ENCODE measurements around the gene PRKAR1B. TPM values are rescaled to one million over a fixed set of nuclear protein-coding genes. Genes with fewer than 3 reads are reported as not detected.

The PRKAR1B gene
- total RNA-seq, 1 experiment from 2014 or later, result 51.7 TPM

GRCh38 chr7:595621-596010 lies 131.5 kb downstream of the PRKAR1B start:
- H3K4me3 ChIP-seq, result no peak overlapping the region
- H4K20me1 ChIP-seq (ENCODE audit: insufficient read depth), result 0 out of 2 replicates have a peak, but pooled peaks cover 7% of the 10 kb centered on the region
- ChIA-PET POLR2A (ENCODE audit: unreplicated experiment) (no interaction called here), CTCF (interaction anchor here (0.6 kb wide), 1 partner anchor 110 kb away, joined by 8 read pairs; no protein-coding TSS in a partner anchor)
- no peaks in the 10 kb centered on the region for H3K79me2 ChIP-seq (ENCODE audit: low read depth)
- no peaks in the 10 kb centered on the region for H3K27me3 ChIP-seq (ENCODE audit: insufficient read depth, low read depth)
- no peaks in the 10 kb centered on the region for H3K4me1 ChIP-seq (replicated peaks; ENCODE audit: insufficient read depth)
- no peak for DNase-seq
- H3K36me3 ChIP-seq (ENCODE audit: low read depth), result 0 out of 2 replicates have a peak, but pooled peaks cover 3% of the 10 kb centered on the region
- TF ChIP-seq CTCF (conservative IDR thresholded peaks at IDR 0.05), result no peak
- no peak for TF ChIP-seq EZH2 (IDR thresholded peaks at IDR 0.05; ENCODE audit: low read depth)
- H3K9me2 ChIP-seq (ENCODE audit: insufficient read depth), result no peaks in the 10 kb centered on the region
- H3F3A ChIP-seq (ENCODE audit: insufficient read depth, low read depth), result no peaks in the 10 kb centered on the region
- no peak overlapping the region for H3K4me2 ChIP-seq
- no peaks in the 10 kb centered on the region for H3K9me3 ChIP-seq (ENCODE audit: insufficient read depth, low read depth)
- no peak overlapping the region for H2AFZ ChIP-seq
- intact Hi-C loops (cut with micrococcal nuclease; ENCODE audit: unreplicated experiment), result no loop called here
- no TSS peak for BruUV-seq (replicated peaks)
- H3K27ac ChIP-seq, result no peak overlapping the region

- CTCF ChIA-PET, result interaction anchor here (0.6 kb wide), 1 partner anchor 110 kb away, joined by 8 read pairs; no protein-coding TSS in a partner anchor
- intact Hi-C loops (cut with micrococcal nuclease; ENCODE audit: unreplicated experiment), result no loop called here
- H3K27ac ChIP-seq, result no peak overlapping the region
- H3K27me3 ChIP-seq (ENCODE audit: insufficient read depth, low read depth), result no peaks in the 10 kb centered on the region
- 0 out of 2 replicates have a peak, but pooled peaks cover 3% of the 10 kb centered on the region for H3K36me3 ChIP-seq (ENCODE audit: low read depth)
- no peaks in the 10 kb centered on the region for H3F3A ChIP-seq (ENCODE audit: insufficient read depth, low read depth)
- TF ChIP-seq CTCF (conservative IDR thresholded peaks at IDR 0.05) (no peak), EZH2 (IDR thresholded peaks at IDR 0.05; ENCODE audit: low read depth) (no peak)
- no peaks in the 10 kb centered on the region for H3K79me2 ChIP-seq (ENCODE audit: low read depth)
- no peaks in the 10 kb centered on the region for H3K9me2 ChIP-seq (ENCODE audit: insufficient read depth)
- no peak overlapping the region for H3K4me3 ChIP-seq
- no peaks in the 10 kb centered on the region for H3K9me3 ChIP-seq (ENCODE audit: insufficient read depth, low read depth)
- no peak overlapping the region for H3K4me2 ChIP-seq
- POLR2A ChIA-PET (ENCODE audit: unreplicated experiment), result no interaction called here
- H3K4me1 ChIP-seq (replicated peaks; ENCODE audit: insufficient read depth), result no peaks in the 10 kb centered on the region
- no peak overlapping the region for H2AFZ ChIP-seq
- DNase-seq, result no peak
- no TSS peak for BruUV-seq (replicated peaks)
- 0 out of 2 replicates have a peak, but pooled peaks cover 7% of the 10 kb centered on the region for H4K20me1 ChIP-seq (ENCODE audit: insufficient read depth)
Measured at GRCh38 chr7:594920-595620, 132.0 kb downstream of the PRKAR1B start.

- H3K4me3 ChIP-seq, result no peak overlapping the region
- H3K79me2 ChIP-seq (ENCODE audit: low read depth), result no peaks in the 10 kb centered on the region
- no peak overlapping the region for H3K27ac ChIP-seq
- no peaks in the 10 kb centered on the region for H3K9me2 ChIP-seq (ENCODE audit: insufficient read depth)
- H3K4me2 ChIP-seq, result no peak overlapping the region
- CTCF ChIA-PET, result no interaction called here
- no TSS peak for BruUV-seq (replicated peaks)
- TF ChIP-seq CTCF (conservative IDR thresholded peaks at IDR 0.05), result no peak
- no peak for TF ChIP-seq EZH2 (IDR thresholded peaks at IDR 0.05; ENCODE audit: low read depth)
- H2AFZ ChIP-seq, result no peak overlapping the region
- intact Hi-C loops (cut with micrococcal nuclease; ENCODE audit: unreplicated experiment), result no loop called here
- H4K20me1 ChIP-seq (ENCODE audit: insufficient read depth), result 0 out of 2 replicates have a peak, but pooled peaks cover 7% of the 10 kb centered on the region
- H3F3A ChIP-seq (ENCODE audit: insufficient read depth, low read depth), result no peaks in the 10 kb centered on the region
- H3K27me3 ChIP-seq (ENCODE audit: insufficient read depth, low read depth), result no peaks in the 10 kb centered on the region
- no peak for DNase-seq
- no peaks in the 10 kb centered on the region for H3K4me1 ChIP-seq (replicated peaks; ENCODE audit: insufficient read depth)
- H3K36me3 ChIP-seq (ENCODE audit: low read depth), result 0 out of 2 replicates have a peak, but pooled peaks cover 3% of the 10 kb centered on the region
- POLR2A ChIA-PET (ENCODE audit: unreplicated experiment), result no interaction called here
- H3K9me3 ChIP-seq (ENCODE audit: insufficient read depth, low read depth), result no peaks in the 10 kb centered on the region
Measured at GRCh38 chr7:594212-594913, 132.7 kb downstream of the PRKAR1B start.

Data from PC-9 (cell line).